ENCODE results near the gene SMAD6. TPM values are rescaled to one million over a fixed set of nuclear protein-coding genes. Genes with fewer than 3 reads are reported as not detected.

SMAD6 gene
- total and polyA plus RNA-seq, 9 of the 15 experiments (the other 6 are each of a cell fraction or from before 2014, with no cell fraction given), result 0.10 to 15.5 (median 3.7) TPM

DNA sequence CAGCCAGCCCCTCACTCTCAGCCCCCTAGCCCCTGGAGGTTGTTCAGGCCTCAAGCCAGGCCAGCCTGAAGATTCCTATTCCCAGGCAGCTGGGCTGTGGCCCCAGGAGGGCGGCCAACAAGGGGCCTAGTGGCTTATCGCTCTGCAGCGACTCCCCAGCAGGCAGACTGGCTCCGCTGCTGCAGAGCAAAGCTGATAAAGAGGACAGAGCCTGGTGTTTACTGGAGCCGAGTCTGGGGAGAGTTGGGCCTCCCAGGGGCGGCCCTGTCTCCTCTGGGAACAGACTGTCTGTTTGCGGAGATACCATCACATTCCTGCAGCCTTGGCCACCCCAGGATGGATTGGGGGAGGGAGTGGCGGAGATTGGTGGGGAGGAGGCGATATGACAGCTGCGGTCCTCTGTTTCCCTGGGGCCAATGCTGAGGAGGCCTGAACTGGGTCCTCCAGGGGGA, 22.4 kb upstream of the SMAD6 start (continued):
- TF ChIP-seq, protein P1, sequence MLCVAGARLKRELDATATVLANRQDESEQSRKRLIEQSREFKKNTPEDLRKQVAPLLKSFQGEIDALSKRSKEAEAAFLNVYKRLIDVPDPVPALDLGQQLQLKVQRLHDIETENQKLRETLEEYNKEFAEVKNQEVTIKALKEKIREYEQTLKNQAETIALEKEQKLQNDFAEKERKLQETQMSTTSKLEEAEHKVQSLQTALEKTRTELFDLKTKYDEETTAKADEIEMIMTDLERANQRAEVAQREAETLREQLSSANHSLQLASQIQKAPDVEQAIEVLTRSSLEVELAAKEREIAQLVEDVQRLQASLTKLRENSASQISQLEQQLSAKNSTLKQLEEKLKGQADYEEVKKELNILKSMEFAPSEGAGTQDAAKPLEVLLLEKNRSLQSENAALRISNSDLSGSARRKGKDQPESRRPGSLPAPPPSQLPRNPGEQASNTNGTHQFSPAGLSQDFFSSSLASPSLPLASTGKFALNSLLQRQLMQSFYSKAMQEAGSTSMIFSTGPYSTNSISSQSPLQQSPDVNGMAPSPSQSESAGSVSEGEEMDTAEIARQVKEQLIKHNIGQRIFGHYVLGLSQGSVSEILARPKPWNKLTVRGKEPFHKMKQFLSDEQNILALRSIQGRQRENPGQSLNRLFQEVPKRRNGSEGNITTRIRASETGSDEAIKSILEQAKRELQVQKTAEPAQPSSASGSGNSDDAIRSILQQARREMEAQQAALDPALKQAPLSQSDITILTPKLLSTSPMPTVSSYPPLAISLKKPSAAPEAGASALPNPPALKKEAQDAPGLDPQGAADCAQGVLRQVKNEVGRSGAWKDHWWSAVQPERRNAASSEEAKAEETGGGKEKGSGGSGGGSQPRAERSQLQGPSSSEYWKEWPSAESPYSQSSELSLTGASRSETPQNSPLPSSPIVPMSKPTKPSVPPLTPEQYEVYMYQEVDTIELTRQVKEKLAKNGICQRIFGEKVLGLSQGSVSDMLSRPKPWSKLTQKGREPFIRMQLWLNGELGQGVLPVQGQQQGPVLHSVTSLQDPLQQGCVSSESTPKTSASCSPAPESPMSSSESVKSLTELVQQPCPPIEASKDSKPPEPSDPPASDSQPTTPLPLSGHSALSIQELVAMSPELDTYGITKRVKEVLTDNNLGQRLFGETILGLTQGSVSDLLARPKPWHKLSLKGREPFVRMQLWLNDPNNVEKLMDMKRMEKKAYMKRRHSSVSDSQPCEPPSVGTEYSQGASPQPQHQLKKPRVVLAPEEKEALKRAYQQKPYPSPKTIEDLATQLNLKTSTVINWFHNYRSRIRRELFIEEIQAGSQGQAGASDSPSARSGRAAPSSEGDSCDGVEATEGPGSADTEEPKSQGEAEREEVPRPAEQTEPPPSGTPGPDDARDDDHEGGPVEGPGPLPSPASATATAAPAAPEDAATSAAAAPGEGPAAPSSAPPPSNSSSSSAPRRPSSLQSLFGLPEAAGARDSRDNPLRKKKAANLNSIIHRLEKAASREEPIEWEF (CRISPR knock-in tag; IDR thresholded peaks at IDR 0.05), result peak; percentile 93
- TF ChIP-seq ZNF12 (CRISPR knock-in tag; IDR thresholded peaks at IDR 0.05) (no peak), ZNF41 (CRISPR knock-in tag; conservative IDR thresholded peaks at IDR 0.05) (no peak), ZNF586 (CRISPR knock-in tag; conservative IDR thresholded peaks at IDR 0.05) (no peak), ZNF766 (CRISPR knock-in tag; conservative IDR thresholded peaks at IDR 0.05) (peak; percentile 79), ZNF347 (CRISPR knock-in tag; IDR thresholded peaks at IDR 0.05; ENCODE audit: low read depth) (no peak), ZNF695 (CRISPR knock-in tag; IDR thresholded peaks at IDR 0.05) (no peak), SMARCA5 (IDR thresholded peaks at IDR 0.05) (no peak), SAP30 (IDR thresholded peaks at IDR 0.05; ENCODE audit: borderline replicate concordance, insufficient read depth, low read depth, low read length, poor library complexity, severe bottlenecking) (no peak), ZBTB34 (CRISPR knock-in tag; IDR thresholded peaks at IDR 0.05) (no peak), CREBBP (IDR thresholded peaks at IDR 0.05; ENCODE audit: low read depth, low read length) (no peak), TEAD1 (CRISPR knock-in tag; IDR thresholded peaks at IDR 0.05) (peak; percentile 92 to 93), SMARCE1 (IDR thresholded peaks at IDR 0.05) (peak; percentile 96), TAF15 (IDR thresholded peaks at IDR 0.05; ENCODE audit: low read depth, low read length) (no peak), ZNF707 (CRISPR knock-in tag; conservative IDR thresholded peaks at IDR 0.05) (no peak), XRCC3 (IDR thresholded peaks at IDR 0.05) (no peak), NCOA6 (IDR thresholded peaks at IDR 0.05) (no peak), ZNF384 (IDR thresholded peaks at IDR 0.05; ENCODE audit: low read depth, low read length) (no peak), NUFIP1 (IDR thresholded peaks at IDR 0.05; ENCODE audit: partially characterized antibody) (no peak), SRSF9 (IDR thresholded peaks at IDR 0.05; ENCODE audit: borderline replicate concordance, low read depth, low read length) (no peak)
- TF ChIP-seq, protein P2, sequence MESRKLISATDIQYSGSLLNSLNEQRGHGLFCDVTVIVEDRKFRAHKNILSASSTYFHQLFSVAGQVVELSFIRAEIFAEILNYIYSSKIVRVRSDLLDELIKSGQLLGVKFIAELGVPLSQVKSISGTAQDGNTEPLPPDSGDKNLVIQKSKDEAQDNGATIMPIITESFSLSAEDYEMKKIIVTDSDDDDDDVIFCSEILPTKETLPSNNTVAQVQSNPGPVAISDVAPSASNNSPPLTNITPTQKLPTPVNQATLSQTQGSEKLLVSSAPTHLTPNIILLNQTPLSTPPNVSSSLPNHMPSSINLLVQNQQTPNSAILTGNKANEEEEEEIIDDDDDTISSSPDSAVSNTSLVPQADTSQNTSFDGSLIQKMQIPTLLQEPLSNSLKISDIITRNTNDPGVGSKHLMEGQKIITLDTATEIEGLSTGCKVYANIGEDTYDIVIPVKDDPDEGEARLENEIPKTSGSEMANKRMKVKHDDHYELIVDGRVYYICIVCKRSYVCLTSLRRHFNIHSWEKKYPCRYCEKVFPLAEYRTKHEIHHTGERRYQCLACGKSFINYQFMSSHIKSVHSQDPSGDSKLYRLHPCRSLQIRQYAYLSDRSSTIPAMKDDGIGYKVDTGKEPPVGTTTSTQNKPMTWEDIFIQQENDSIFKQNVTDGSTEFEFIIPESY (CRISPR knock-in tag; IDR thresholded peaks at IDR 0.05), result peak; percentile 28; the same call in 1 of the 2 replicates

Data from K562 (cell line).